HepG2 (cell line): Measurements from ENCODE around the gene CHCHD3. TPM values are rescaled to one million over a fixed set of nuclear protein-coding genes. Genes with fewer than 3 reads are reported as not detected.

Source experiments
- ATAC-seq: fragments of 200-7000 bp; cut with Tn5 transposase; 3 replicates; pipeline ENCODE4 v1.9.1; 2020; ENCODE audit warnings: mild to moderate bottlenecking, moderate library complexity
- BruUV-seq: library from RNA; stranded (reverse); fragments of 400-500 nt; replicated peaks from 2 replicates; lab custom pipeline; 2021; lab: Mats Ljungman, UMichigan
- CTCF ChIA-PET: fragments of 300-600 bp; formaldehyde crosslinking; extraction: SDS; loops from one replicate; lab custom pipeline; 2021; ENCODE audit warnings: low total read pairs, inconsistent platforms, low intra/inter-chr PET ratio; lab: Yijun Ruan, JAX
- POLR2A ChIA-PET: fragments of 350-600 bp; sonication (Branson Sonifier 250); formaldehyde crosslinking; loops from one replicate; lab custom pipeline; 2020; ENCODE audit warnings: antibody characterized with exemption, inconsistent platforms; lab: Yijun Ruan, JAX
- DNase-seq: peaks from one replicate; pipeline ENCODE4 v3.0.0-alpha.2; 2015; ENCODE audit warnings: low spot score
- FAIRE-seq: peaks from 3 replicates; lab custom pipeline; 2011; peaks lifted over from hg19 to GRCh38; lab: Jason Lieb, UNC
- H2AFZ ChIP-seq: one replicate; pipeline ENCODE4 v1.6.1; 2011; ENCODE audit warnings: low read length, inconsistent platforms
- H3K27ac ChIP-seq: fragments of 300-600 bp; 3 replicates; pipeline ENCODE4 v1.8.0; 2011; ENCODE audit warnings: mixed run types, mild to moderate bottlenecking, mixed read lengths, low read length, inconsistent platforms; ENCODE audit not compliant: insufficient read depth; ENCODE audit errors: extremely low read length
- H3K27me3 ChIP-seq, 2 experiments: fragments of 200-600 bp in 1 of 2; 2 replicates in 1 of 2; 3 replicates in 1 of 2; pipeline versions ENCODE4 v1.6.0 to v1.8.0; 2011; ENCODE audit warnings: low read length in 2 of 2, mild to moderate bottlenecking in 2 of 2, moderate library complexity in 2 of 2, inconsistent platforms in 1 of 2; ENCODE audit not compliant: insufficient read depth in 2 of 2, control insufficient read depth in 1 of 2
- H3K36me3 ChIP-seq, 2 experiments: fragments of 200-600 bp in 1 of 2; replicated peaks in 1 of 2; 2 replicates in 1 of 2; 3 replicates in 1 of 2; pipeline versions ENCODE4 v1.5.1 to v1.8.0; 2011; ENCODE audit warnings: low read length in 2 of 2, inconsistent platforms in 1 of 2; ENCODE audit not compliant: insufficient read depth in 2 of 2, control insufficient read depth in 1 of 2
- H3K4me1 ChIP-seq: 2 replicates; pipeline ENCODE4 v1.5.1; 2012; ENCODE audit warnings: low read length, inconsistent platforms; ENCODE audit not compliant: insufficient read depth
- H3K4me2 ChIP-seq: 2 replicates; pipeline ENCODE4 v1.6.0; 2011; ENCODE audit warnings: low read depth, low read length, inconsistent platforms
- H3K4me3 ChIP-seq, 3 experiments: fragments of 200-600 bp in 1 of 3; sonication (generic), shearing (Covaris generic) in 1 of 3; replicated peaks in 1 of 3; 2 replicates each; pipeline ENCODE4 v1.5.1; 2011 to 2016; ENCODE audit warnings: low read length in 3 of 3, inconsistent platforms in 2 of 3, low read depth in 2 of 3, mild to moderate bottlenecking in 2 of 3, control low read depth in 1 of 3, mixed read lengths in 1 of 3; ENCODE audit not compliant: insufficient read depth in 1 of 3
- H3K79me2 ChIP-seq: one replicate; pipeline ENCODE4 v1.6.1; 2011; ENCODE audit warnings: low read length, inconsistent platforms; ENCODE audit not compliant: insufficient read depth
- H3K9ac ChIP-seq: 2 replicates; pipeline ENCODE4 v1.6.0; 2011; ENCODE audit warnings: mild to moderate bottlenecking, low read depth, low read length, inconsistent platforms; ENCODE audit not compliant: insufficient read depth
- H3K9me3 ChIP-seq: 2 replicates; pipeline ENCODE4 v1.5.1; 2012; ENCODE audit warnings: mild to moderate bottlenecking, low read length
- H4K20me1 ChIP-seq: 2 replicates; pipeline ENCODE4 v1.6.0; 2011; ENCODE audit warnings: inconsistent platforms, mild to moderate bottlenecking, low read length, moderate library complexity; ENCODE audit not compliant: insufficient read depth
- GLI4 ChIP-seq: sonication (generic); formaldehyde crosslinking; IDR thresholded peaks from 2 replicates; pipeline ENCODE4 v1.5.1; 2020; ENCODE audit warnings: missing genetic modification reagents, mild to moderate bottlenecking, moderate library complexity, borderline replicate concordance
- GTF2F1 ChIP-seq: fragments of 150-350 bp; IDR thresholded peaks from 2 replicates; pipeline ENCODE4 v1.6.1; 2014; ENCODE audit warnings: low read length
- KAT2B ChIP-seq: fragments of 150-350 bp; IDR thresholded peaks from 2 replicates; pipeline ENCODE4 v1.6.1; 2014; ENCODE audit warnings: low read depth, low read length, borderline replicate concordance
- MTF2 ChIP-seq: sonication (generic); formaldehyde crosslinking; IDR thresholded peaks from 2 replicates; pipeline ENCODE4 v1.5.0; 2020; ENCODE audit warnings: missing genetic modification reagents, borderline replicate concordance
- RARA ChIP-seq: IDR thresholded peaks from 2 replicates; pipeline ENCODE4 v1.6.1; 2016; ENCODE audit warnings: missing genetic modification reagents, missing compliant biosample characterization
- RORA ChIP-seq: sonication (generic); formaldehyde crosslinking; IDR thresholded peaks from 2 replicates; pipeline ENCODE4 v1.5.0; 2020; ENCODE audit warnings: mild to moderate bottlenecking, missing genetic modification reagents, moderate library complexity
- ZNF225 ChIP-seq: sonication (generic); formaldehyde crosslinking; IDR thresholded peaks from 2 replicates; pipeline ENCODE4 v1.4.0; 2020; ENCODE audit warnings: mild to moderate bottlenecking, missing genetic modification reagents
- ZNF891 ChIP-seq: sonication (generic); formaldehyde crosslinking; IDR thresholded peaks from 2 replicates; pipeline ENCODE4 v1.5.0; 2020; ENCODE audit warnings: mild to moderate bottlenecking, missing genetic modification reagents
- WGBS: methylation state at CpG from one replicate; pipeline ENCODE4 v1.1.6; 2017; ENCODE audit warnings: low lambda C conversion rate; 5-methylcytosine and 5-hydroxymethylcytosine counted together
- in situ Hi-C: cut with HindIII; loops from 2 replicates; pipeline ENCODE4 v1.10.0; 2017; ENCODE audit warnings: low pct_unique_long_range_greater_than_20kb; ENCODE audit not compliant: extremely low pct_ligation_motif_present
- intact Hi-C: fragments of 100-400 bp; cut with micrococcal nuclease; formaldehyde crosslinking; loops from one replicate; pipeline ENCODE4 v1.10.0; 2022; ENCODE audit not compliant: unreplicated experiment
- polyA plus RNA-seq, 8 experiments: library from polyadenylated mRNA; depleted of rRNA in 3 of 8; stranded (reverse) in 7 of 8; unstranded in 1 of 8; fragments of >200 nt; fragmentation: Illumina TruSeq in 4 of 8; extraction: Trizol in 4 of 8; gene quantifications; 2 replicates each; pipeline versions ENCODE4 v1.2.1 to v1.2.3, GENCODE V29; 2011 to 2016; ENCODE audit warnings: low read depth in 4 of 8, missing spikeins in 1 of 8, mixed read lengths in 1 of 8; ENCODE audit not compliant: insufficient read depth in 1 of 8
- total RNA-seq, 5 experiments: library from RNA; depleted of rRNA; stranded (reverse); fragments of >200 nt; fragmentation: Illumina TruSeq; extraction: Trizol; gene quantifications; 2 replicates each; pipeline ENCODE4 v1.2.3, GENCODE V29; 2016; ENCODE audit warnings: low read depth in 1 of 5
- TF ChIP-seq, protein P1 (sequence below): sonication (generic); formaldehyde crosslinking; IDR thresholded peaks from 2 replicates; pipeline ENCODE4 v1.4.0; 2020; ENCODE audit warnings: missing genetic modification reagents
- TF ChIP-seq, protein P2 (sequence below): sonication (generic); formaldehyde crosslinking; IDR thresholded peaks from 2 replicates; pipeline ENCODE4 v1.4.0; 2020; ENCODE audit warnings: missing genetic modification reagents, mild to moderate bottlenecking, borderline replicate concordance
- TF ChIP-seq, protein P3 (sequence below): sonication (generic); formaldehyde crosslinking; IDR thresholded peaks from 2 replicates; pipeline ENCODE4 v1.5.0; 2020; ENCODE audit warnings: missing genetic modification reagents

Gene CHCHD3
- total and polyA plus RNA-seq, 2 of the 13 experiments (the other 11 are each of a cell fraction or from before 2014, with no cell fraction given): 32.7 to 86.8 TPM

DNA sequence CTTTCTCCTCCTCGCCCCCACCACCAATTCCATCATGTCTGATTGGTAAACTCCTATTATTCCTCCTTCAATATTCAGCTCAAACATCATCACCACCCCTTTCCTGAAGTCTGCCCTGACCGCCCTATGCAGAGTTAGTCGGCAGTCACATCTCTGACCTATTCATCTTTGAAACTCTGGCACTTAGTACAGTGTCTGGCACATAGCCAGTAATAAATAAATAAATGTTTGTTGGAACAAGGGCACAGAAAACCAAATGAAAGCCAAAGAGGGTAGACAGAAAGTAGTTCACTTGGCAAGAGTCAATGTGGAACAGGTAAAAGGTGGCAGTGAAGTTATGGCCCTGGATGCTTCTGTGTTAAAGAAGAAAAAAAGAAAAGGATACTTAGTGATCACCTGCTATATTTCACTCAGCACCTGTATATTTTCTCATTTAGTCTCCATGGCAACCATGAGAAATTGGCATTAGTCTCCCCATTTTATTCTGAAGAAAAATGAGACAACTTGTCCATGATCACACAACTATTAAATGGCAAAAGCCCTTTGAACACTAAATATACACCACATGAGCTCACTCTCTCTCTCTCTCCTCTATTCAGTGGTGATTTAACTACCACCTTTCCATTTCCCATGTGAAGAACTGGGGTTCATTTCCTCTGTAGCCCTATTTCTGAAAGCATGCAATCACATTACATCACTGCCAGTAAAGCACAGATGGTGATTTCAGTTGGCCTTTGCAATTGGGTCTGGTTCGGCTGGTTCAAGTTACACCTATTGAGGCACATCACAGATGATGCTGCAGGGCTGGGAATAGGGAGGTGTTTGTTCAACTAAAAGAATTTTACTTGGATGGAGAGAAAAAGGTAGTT is 25.3 kb downstream of the CHCHD3 start:
- no peak for ATAC-seq
- no peaks in the 10 kb centered on the region for H3K9me3 ChIP-seq
- in situ Hi-C loops: no loop called here
- H3K4me2 ChIP-seq: no peak overlapping the region
- no peaks in the 10 kb centered on the region for H3K27me3 ChIP-seq
- TF ChIP-seq, protein P1, sequence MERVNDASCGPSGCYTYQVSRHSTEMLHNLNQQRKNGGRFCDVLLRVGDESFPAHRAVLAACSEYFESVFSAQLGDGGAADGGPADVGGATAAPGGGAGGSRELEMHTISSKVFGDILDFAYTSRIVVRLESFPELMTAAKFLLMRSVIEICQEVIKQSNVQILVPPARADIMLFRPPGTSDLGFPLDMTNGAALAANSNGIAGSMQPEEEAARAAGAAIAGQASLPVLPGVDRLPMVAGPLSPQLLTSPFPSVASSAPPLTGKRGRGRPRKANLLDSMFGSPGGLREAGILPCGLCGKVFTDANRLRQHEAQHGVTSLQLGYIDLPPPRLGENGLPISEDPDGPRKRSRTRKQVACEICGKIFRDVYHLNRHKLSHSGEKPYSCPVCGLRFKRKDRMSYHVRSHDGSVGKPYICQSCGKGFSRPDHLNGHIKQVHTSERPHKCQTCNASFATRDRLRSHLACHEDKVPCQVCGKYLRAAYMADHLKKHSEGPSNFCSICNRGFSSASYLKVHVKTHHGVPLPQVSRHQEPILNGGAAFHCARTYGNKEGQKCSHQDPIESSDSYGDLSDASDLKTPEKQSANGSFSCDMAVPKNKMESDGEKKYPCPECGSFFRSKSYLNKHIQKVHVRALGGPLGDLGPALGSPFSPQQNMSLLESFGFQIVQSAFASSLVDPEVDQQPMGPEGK (CRISPR knock-in tag): no peak
- TF ChIP-seq KAT2B (no peak), GTF2F1 (no peak), RARA (CRISPR knock-in tag) (no peak), ZNF225 (no peak), GLI4 (CRISPR knock-in tag) (no peak), MTF2 (CRISPR knock-in tag) (no peak), ZNF891 (CRISPR knock-in tag) (no peak), RORA (no peak)
- TF ChIP-seq, protein P2, sequence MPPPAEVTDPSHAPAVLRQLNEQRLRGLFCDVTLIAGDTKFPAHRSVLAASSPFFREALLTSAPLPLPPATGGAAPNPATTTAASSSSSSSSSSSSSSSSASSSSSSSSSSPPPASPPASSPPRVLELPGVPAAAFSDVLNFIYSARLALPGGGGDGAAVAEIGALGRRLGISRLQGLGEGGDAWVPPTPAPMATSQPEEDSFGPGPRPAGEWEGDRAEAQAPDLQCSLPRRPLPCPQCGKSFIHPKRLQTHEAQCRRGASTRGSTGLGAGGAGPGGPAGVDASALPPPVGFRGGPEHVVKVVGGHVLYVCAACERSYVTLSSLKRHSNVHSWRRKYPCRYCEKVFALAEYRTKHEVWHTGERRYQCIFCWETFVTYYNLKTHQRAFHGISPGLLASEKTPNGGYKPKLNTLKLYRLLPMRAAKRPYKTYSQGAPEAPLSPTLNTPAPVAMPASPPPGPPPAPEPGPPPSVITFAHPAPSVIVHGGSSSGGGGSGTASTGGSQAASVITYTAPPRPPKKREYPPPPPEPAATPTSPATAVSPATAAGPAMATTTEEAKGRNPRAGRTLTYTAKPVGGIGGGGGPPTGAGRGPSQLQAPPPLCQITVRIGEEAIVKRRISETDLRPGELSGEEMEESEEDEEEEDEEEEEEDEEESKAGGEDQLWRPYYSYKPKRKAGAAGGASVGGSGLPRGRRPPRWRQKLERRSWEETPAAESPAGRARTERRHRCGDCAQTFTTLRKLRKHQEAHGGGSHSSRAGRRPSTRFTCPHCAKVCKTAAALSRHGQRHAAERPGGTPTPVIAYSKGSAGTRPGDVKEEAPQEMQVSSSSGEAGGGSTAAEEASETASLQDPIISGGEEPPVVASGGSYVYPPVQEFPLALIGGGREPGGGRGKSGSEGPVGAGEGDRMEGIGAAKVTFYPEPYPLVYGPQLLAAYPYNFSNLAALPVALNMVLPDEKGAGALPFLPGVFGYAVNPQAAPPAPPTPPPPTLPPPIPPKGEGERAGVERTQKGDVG (CRISPR knock-in tag): no peak
- TF ChIP-seq, protein P3, sequence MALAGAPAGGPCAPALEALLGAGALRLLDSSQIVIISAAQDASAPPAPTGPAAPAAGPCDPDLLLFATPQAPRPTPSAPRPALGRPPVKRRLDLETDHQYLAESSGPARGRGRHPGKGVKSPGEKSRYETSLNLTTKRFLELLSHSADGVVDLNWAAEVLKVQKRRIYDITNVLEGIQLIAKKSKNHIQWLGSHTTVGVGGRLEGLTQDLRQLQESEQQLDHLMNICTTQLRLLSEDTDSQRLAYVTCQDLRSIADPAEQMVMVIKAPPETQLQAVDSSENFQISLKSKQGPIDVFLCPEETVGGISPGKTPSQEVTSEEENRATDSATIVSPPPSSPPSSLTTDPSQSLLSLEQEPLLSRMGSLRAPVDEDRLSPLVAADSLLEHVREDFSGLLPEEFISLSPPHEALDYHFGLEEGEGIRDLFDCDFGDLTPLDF: no peak
- TF ChIP-seq, all 625 proteins: peak for 0
- ChIA-PET POLR2A (no interaction called here), CTCF (no interaction called here)
- intact Hi-C loops: no loop called here
- no peak for DNase-seq
- no peak overlapping the region for H3K27ac ChIP-seq
- 92% methylated on average over 4 of the region's 4 CpGs for WGBS
- peaks cover 15% of the 10 kb centered on the region for H3K4me1 ChIP-seq
- no peak overlapping the region for H2AFZ ChIP-seq
- peaks cover 2 to 6% of the 10 kb centered on the region in 2 experiments; a peak in 4 of 5 replicates for H3K36me3 ChIP-seq
- no peak overlapping the region for H3K9ac ChIP-seq
- FAIRE-seq: no peak
- no peak overlapping the region for H3K4me3 ChIP-seq
- peaks cover 7% of the 10 kb centered on the region; the same call in 1 of the 2 replicates for H4K20me1 ChIP-seq
- no TSS peak for BruUV-seq
- peaks cover 17% of the 10 kb centered on the region for H3K79me2 ChIP-seq
